HepG2 (cell line): ENCODE data around the gene ANKRD44.

Experiments
- CHD2 ChIP-seq: IDR thresholded peaks from 2 replicates; pipeline ENCODE4 v1.6.1; 2011; ENCODE audit warnings: low read depth, low read length, improper control_type of control experiment
- CHD4 ChIP-seq: fragments of 200-600 bp; sonication (generic); IDR thresholded peaks from 2 replicates; pipeline ENCODE4 v1.7.0; 2017; ENCODE audit warnings: mild to moderate bottlenecking, low read length, borderline replicate concordance
- HOXA7 ChIP-seq: sonication (generic); formaldehyde crosslinking; IDR thresholded peaks from 2 replicates; pipeline ENCODE4 v1.8.1; 2022; ENCODE audit warnings: mild to moderate bottlenecking, missing genetic modification reagents, moderate library complexity
- KLF9 ChIP-seq: IDR thresholded peaks from 2 replicates; pipeline ENCODE4 v1.6.1; 2016; ENCODE audit warnings: low read depth
- THYN1 ChIP-seq: sonication (generic); formaldehyde crosslinking; IDR thresholded peaks from 2 replicates; pipeline ENCODE4 v1.8.1; 2023; ENCODE audit warnings: low read depth, mild to moderate bottlenecking, moderate library complexity, missing genetic modification reagents, borderline replicate concordance
- ZNF335 ChIP-seq: sonication (generic); formaldehyde crosslinking; IDR thresholded peaks from 2 replicates; pipeline ENCODE4 v1.4.0; 2020; ENCODE audit warnings: missing genetic modification reagents
- ZNF432 ChIP-seq: sonication (generic); formaldehyde crosslinking; IDR thresholded peaks from 2 replicates; pipeline ENCODE4 v1.5.0; 2020; ENCODE audit warnings: missing genetic modification reagents, mild to moderate bottlenecking, borderline replicate concordance
- TF ChIP-seq, protein P1 (sequence below): sonication (generic); formaldehyde crosslinking; IDR thresholded peaks from 2 replicates; pipeline ENCODE4 v1.4.0; 2020; ENCODE audit warnings: missing genetic modification reagents

DNA sequence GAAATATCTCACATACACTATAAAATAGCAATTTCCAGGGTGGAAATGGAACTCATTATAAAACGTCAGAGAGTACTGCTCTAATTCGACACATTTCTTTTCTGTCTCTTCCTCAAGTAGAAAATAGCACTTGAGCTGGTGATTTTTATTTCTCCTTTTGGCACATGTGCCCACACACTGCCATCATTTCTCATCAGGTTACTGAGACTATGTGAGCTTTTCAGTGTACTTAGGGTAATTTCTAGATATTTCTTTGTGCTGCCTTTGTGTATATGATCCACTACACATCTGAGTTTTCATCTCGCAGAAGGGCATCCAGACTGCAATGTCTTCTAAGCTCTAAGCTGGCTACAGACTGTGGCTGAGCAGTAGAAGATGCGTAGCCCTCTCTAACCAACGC is 321.9 kb downstream of the ANKRD44 start:
- TF ChIP-seq CHD2 (no peak), THYN1 (CRISPR knock-in tag) (no peak), ZNF432 (CRISPR knock-in tag) (no peak), KLF9 (no peak), HOXA7 (CRISPR knock-in tag) (no peak), ZNF335 (CRISPR knock-in tag) (no peak), CHD4 (no peak)
- TF ChIP-seq, protein P1, sequence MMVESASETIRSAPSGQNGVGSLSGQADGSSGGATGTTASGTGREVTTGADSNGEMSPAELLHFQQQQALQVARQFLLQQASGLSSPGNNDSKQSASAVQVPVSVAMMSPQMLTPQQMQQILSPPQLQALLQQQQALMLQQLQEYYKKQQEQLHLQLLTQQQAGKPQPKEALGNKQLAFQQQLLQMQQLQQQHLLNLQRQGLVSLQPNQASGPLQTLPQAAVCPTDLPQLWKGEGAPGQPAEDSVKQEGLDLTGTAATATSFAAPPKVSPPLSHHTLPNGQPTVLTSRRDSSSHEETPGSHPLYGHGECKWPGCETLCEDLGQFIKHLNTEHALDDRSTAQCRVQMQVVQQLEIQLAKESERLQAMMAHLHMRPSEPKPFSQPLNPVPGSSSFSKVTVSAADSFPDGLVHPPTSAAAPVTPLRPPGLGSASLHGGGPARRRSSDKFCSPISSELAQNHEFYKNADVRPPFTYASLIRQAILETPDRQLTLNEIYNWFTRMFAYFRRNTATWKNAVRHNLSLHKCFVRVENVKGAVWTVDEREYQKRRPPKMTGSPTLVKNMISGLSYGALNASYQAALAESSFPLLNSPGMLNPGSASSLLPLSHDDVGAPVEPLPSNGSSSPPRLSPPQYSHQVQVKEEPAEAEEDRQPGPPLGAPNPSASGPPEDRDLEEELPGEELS (CRISPR knock-in tag), result no peak
